ENCODE results near the gene TIMP3.

DNA sequence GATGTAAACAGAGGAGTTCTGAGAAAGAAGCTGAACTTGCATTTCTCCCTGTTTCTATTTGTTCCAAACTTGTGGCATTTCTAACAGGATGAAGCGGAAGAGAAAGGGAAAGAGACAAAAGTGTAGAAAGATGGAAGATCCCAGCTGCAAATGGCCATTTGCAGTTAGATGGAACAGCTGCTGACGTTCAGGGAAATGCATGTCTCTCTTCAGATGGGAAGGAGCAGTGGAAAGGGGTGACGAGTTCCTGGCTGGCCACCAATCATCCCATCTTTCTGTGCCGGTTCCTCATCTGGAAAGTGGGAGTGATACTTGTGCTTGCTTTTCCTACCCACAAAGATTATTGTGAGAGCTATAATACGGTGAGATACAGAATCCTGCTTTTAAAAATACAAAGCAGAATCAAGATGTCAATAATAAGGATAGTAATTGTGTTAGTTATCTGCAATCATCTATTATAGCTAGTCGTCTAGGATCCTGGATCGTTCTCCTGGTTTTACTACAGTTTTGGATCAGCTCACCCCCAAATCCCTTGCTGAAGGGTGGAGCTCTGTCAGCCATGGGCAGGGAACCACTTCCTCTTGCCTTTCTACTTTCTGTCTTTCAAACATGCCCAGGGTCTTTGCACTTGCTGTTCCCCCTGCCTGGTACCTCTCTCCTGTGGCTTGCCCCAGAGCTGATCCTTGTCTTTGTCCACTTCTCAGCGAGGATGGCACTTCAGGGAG is 1.2 kb upstream of the TIMP3 start:
- TF ChIP-seq EZH2 (IDR thresholded peaks at IDR 0.05; ENCODE audit: borderline replicate concordance, insufficient read depth, low read depth, low read length, poor library complexity, severe bottlenecking) = no peak
- TF ChIP-seq, protein P1, sequence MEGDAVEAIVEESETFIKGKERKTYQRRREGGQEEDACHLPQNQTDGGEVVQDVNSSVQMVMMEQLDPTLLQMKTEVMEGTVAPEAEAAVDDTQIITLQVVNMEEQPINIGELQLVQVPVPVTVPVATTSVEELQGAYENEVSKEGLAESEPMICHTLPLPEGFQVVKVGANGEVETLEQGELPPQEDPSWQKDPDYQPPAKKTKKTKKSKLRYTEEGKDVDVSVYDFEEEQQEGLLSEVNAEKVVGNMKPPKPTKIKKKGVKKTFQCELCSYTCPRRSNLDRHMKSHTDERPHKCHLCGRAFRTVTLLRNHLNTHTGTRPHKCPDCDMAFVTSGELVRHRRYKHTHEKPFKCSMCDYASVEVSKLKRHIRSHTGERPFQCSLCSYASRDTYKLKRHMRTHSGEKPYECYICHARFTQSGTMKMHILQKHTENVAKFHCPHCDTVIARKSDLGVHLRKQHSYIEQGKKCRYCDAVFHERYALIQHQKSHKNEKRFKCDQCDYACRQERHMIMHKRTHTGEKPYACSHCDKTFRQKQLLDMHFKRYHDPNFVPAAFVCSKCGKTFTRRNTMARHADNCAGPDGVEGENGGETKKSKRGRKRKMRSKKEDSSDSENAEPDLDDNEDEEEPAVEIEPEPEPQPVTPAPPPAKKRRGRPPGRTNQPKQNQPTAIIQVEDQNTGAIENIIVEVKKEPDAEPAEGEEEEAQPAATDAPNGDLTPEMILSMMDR (IDR thresholded peaks at IDR 0.05) = no peak

Data from B cell (primary cell).